ENCODE results near the gene TRIM29. TPM values are rescaled to one million over a fixed set of nuclear protein-coding genes. Genes with fewer than 3 reads are reported as not detected.

The TRIM29 gene
- total and polyA plus RNA-seq, 9 donors: 0.11 to 5.9 (median 1.4) TPM; not detected in 1

- TF ChIP-seq EP300 (IDR thresholded peaks at IDR 0.05) (no peak), CTCF (IDR thresholded peaks at IDR 0.05) (no peak), POLR2A (IDR thresholded peaks at IDR 0.05) (no peak)
- no peaks in the 10 kb centered on the region for H3K36me3 ChIP-seq
- no peak overlapping the region for H3K4me3 ChIP-seq
- no peak overlapping the region for H3K27ac ChIP-seq
- no peaks in the 10 kb centered on the region for H3K27me3 ChIP-seq
- intact Hi-C loops (cut with DNase I): no loop called here
- H3K9me3 ChIP-seq: no peaks in the 10 kb centered on the region
- 33 to 58% (median 41%) methylated on average over 8 to 9 of the region's 9 CpGs for WGBS, 3 donors
- peak in 1 of 5 donors; percentile 40 for DNase-seq
- no peaks in the 10 kb centered on the region for H3K4me1 ChIP-seq (ENCODE audit: insufficient read depth)
Measured at GRCh38 chr11:120121914-120122473, 15.9 kb downstream of the TRIM29 start.

- WGBS, 3 donors: 81 to 88% (median 82%) methylated on average over 2 to 3 of the region's 3 CpGs
- no peak for TF ChIP-seq POLR2A (IDR thresholded peaks at IDR 0.05)
- no peak for TF ChIP-seq CTCF (IDR thresholded peaks at IDR 0.05)
- no peak for TF ChIP-seq EP300 (IDR thresholded peaks at IDR 0.05)
- intact Hi-C loops (cut with DNase I): no loop called here
- H3K27ac ChIP-seq: no peak overlapping the region
- H3K36me3 ChIP-seq: no peaks in the 10 kb centered on the region
- no peaks in the 10 kb centered on the region for H3K4me1 ChIP-seq (ENCODE audit: insufficient read depth)
- no peak for DNase-seq
- no peaks in the 10 kb centered on the region for H3K27me3 ChIP-seq
- H3K4me3 ChIP-seq: no peak overlapping the region
- H3K9me3 ChIP-seq: no peaks in the 10 kb centered on the region
Measured at GRCh38 chr11:120121336-120121735, 16.6 kb downstream of the TRIM29 start.

- no peak for DNase-seq
- Histone ChIP-seq H3K4me1 (ENCODE audit: insufficient read depth) (no peaks in the 10 kb centered on the region), H3K4me3 (no peak overlapping the region), H3K9me3 (no peaks in the 10 kb centered on the region), H3K36me3 (no peaks in the 10 kb centered on the region), H3K27ac (no peak overlapping the region), H3K27me3 (no peaks in the 10 kb centered on the region)
- intact Hi-C loops (cut with DNase I): no loop called here
- 69 to 74% (median 72%) methylated on average over 8 of the region's 8 CpGs for WGBS, 3 donors
- TF ChIP-seq POLR2A (IDR thresholded peaks at IDR 0.05): no peak
- no peak for TF ChIP-seq EP300 (IDR thresholded peaks at IDR 0.05)
- no peak for TF ChIP-seq CTCF (IDR thresholded peaks at IDR 0.05)
Measured at GRCh38 chr11:120120805-120121335, 17.0 kb downstream of the TRIM29 start.

- WGBS, 3 donors: 85 to 100% (median 89%) methylated on average over 4 of the region's 4 CpGs
- intact Hi-C loops (cut with DNase I): no loop called here
- Histone ChIP-seq H3K9me3 (no peaks in the 10 kb centered on the region), H3K36me3 (no peaks in the 10 kb centered on the region), H3K4me1 (ENCODE audit: insufficient read depth) (no peaks in the 10 kb centered on the region), H3K27ac (no peak overlapping the region), H3K4me3 (no peak overlapping the region), H3K27me3 (no peaks in the 10 kb centered on the region)
- TF ChIP-seq CTCF (IDR thresholded peaks at IDR 0.05): no peak
- no peak for TF ChIP-seq POLR2A (IDR thresholded peaks at IDR 0.05)
- no peak for TF ChIP-seq EP300 (IDR thresholded peaks at IDR 0.05)
- no peak for DNase-seq
Measured at GRCh38 chr11:120119121-120119520, 18.8 kb downstream of the TRIM29 start.

All from ovary (tissue), 9 donors.